ENCODE measurements around the gene MSX2. TPM values are rescaled to one million over a fixed set of nuclear protein-coding genes. Genes with fewer than 3 reads are reported as not detected.
A peak's percentile ranks its signal among the peaks of the same experiment; 100 is the strongest.

The MSX2 gene
- total and polyA plus RNA-seq, 2 of the 8 experiments (the other 6 are each of a cell fraction or from before 2014, with no cell fraction given): 0.24 to 0.47 TPM

DNA sequence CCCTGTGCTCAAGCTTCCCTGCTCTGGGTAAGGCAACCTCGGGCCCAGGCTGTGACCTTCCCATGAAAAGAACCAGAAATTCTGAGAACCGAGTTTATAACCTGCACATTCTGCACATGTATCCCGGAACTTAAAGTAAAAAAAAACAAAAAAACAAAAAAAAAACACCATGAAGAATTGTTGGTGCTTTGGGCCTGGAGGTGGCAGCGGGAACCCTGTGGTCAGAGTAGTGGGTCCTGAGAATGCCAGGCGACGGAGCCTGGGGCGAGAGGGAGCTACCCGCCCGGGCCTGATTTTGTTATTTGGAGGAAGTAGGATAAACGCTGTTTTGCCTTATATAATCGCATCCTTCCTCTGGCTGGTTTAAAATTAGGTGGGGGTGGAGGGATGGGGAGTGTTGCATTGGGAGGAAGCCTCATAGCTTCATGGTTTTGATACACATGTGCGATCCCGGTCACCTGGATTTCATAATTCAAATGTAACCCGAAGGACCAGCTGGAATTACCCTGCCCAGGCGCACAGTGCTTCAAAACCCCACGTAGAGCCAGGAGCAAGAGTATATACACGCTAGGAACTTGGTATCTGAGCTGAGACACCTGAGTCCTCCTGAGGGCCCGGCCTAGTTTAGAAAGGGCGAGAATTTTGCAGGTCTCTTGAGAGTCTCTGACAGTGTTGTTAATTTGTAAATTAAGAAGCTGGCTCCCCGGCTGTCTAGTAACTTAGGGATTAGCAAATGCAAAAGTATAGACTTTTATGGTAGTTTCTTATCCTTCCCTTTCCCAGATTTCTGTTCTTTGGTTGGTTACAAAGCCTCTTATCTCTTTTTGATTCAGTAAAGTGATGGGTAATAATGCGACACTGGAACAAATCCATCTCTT lies 2.8 kb downstream of the MSX2 start:
- POLR2A ChIA-PET (ENCODE audit: partially characterized antibody): no interaction called here

More for the DNA sequence above, 2.8 kb downstream of the MSX2 start:
- Histone ChIP-seq H3K79me2 (ENCODE audit: control insufficient read depth in 1 of 2, insufficient read depth in 2 of 2, low read length in 2 of 2) (no peaks in the 10 kb centered on the region), H2AFZ (ENCODE audit: low read length) (no peak overlapping the region), H3K18ac (ENCODE audit: extremely low read depth, low read length) (no peak overlapping the region), H3K27ac (ENCODE audit: low read depth, low read length) (no peak overlapping the region), H3K23ac (ENCODE audit: insufficient read length) (no peak overlapping the region), H3K4ac (replicated peaks; ENCODE audit: insufficient read length, low read depth, low read length) (no peak overlapping the region), H4K20me1 (replicated peaks in 1 of 2; ENCODE audit: control insufficient read depth in 1 of 2, insufficient read depth in 2 of 2, low read length in 2 of 2) (peaks cover 22 to 28% of the 10 kb centered on the region in 2 experiments), H2AK5ac (ENCODE audit: low read depth, low read length) (no peak overlapping the region), H4K5ac (ENCODE audit: insufficient read length, low read depth, low read length) (no peak overlapping the region), H2BK12ac (ENCODE audit: low read depth, low read length) (no peak overlapping the region), H2BK20ac (ENCODE audit: low read length) (no peak overlapping the region), H3K27me3 (replicated peaks in 1 of 4; ENCODE audit: control insufficient read depth in 3 of 4, extremely low read depth in 1 of 4, insufficient read depth in 3 of 4, low read length in 3 of 4) (peaks cover 83 to 98% (median 93%) of the 10 kb centered on the region in 4 experiments), H3K4me3 (ENCODE audit: extremely low read depth in 1 of 4, insufficient read depth in 2 of 4, low read depth in 3 of 4, low read length in 4 of 4) (no peak overlapping the region; a peak in 1 of 8 replicates), H3K9me3 (ENCODE audit: insufficient read depth in 2 of 2, low read depth in 1 of 2, low read length in 1 of 2) (no peaks in the 10 kb centered on the region), H3K9ac (replicated peaks in 1 of 4; ENCODE audit: extremely low read depth in 1 of 4, low read depth in 3 of 4, low read length in 3 of 4) (no peak overlapping the region), H2BK15ac (ENCODE audit: low read length) (no peak overlapping the region), H3K56ac (replicated peaks; ENCODE audit: insufficient read length, low read depth, low read length) (no peak overlapping the region), H4K91ac (replicated peaks; ENCODE audit: insufficient read length, low read length) (no peak overlapping the region), H3K79me1 (ENCODE audit: low read depth, low read length) (no peaks in the 10 kb centered on the region), H2BK5ac (ENCODE audit: low read depth, low read length) (no peak overlapping the region), H4K8ac (ENCODE audit: extremely low read depth, insufficient read depth, low read length) (no peak overlapping the region), H3K4me2 (ENCODE audit: insufficient read depth in 1 of 2, low read depth in 2 of 2, low read length in 2 of 2) (peak overlapping the region in 1 of 2 experiments; percentile 28; a peak in 2 of 4 replicates), H3K14ac (ENCODE audit: insufficient read length) (no peak overlapping the region), H3K4me1 (replicated peaks in 1 of 4; ENCODE audit: control insufficient read depth in 3 of 4, insufficient read depth in 4 of 4, low read length in 3 of 4) (peaks cover 6 to 30% (median 15%) of the 10 kb centered on the region in 4 experiments; a peak in 5 of 7 replicates), H3K36me3 (ENCODE audit: control insufficient read depth in 2 of 4, insufficient read depth in 4 of 4, low read length in 3 of 4) (peaks cover 0 to 4% (median 0%) of the 10 kb centered on the region in 4 experiments; a peak in 1 of 8 replicates), H2BK120ac (replicated peaks; ENCODE audit: low read depth, low read length) (no peak overlapping the region), H3K23me2 (ENCODE audit: low read depth, low read length) (peaks cover 12% of the 10 kb centered on the region; the same call in 1 of the 2 replicates)
- 9% methylated on average over 21 of the region's 21 CpGs; no CpG with 5 or more reads in 1 of the 2 experiments for WGBS, 2 experiments (ENCODE audit: extremely low coverage in 1 of 2, insufficient coverage in 1 of 2, insufficient read length in 1 of 2, insufficient replicate concordance in 2 of 2, low coverage in 1 of 2, low lambda C conversion rate in 2 of 2, missing lambda C conversion rate in 1 of 2)
- TF ChIP-seq EZH2 (IDR thresholded peaks at IDR 0.05; ENCODE audit: low read depth, low read length, severe bottlenecking) (peak; percentile 77), EGR1 (IDR thresholded peaks at IDR 0.05; ENCODE audit: borderline replicate concordance, low read depth, low read length) (no peak), RNF2 (IDR thresholded peaks at IDR 0.05; ENCODE audit: borderline replicate concordance, low read depth, low read length, missing control alignments, poor library complexity, severe bottlenecking) (peak; percentile 90), SUZ12 (IDR thresholded peaks at IDR 0.05; ENCODE audit: low read length) (peak; percentile 83)
- CTCF ChIA-PET (ENCODE audit: partially characterized antibody): interaction anchor here (0.7 to 3.9 kb wide), 7 partner anchors 9 to 307 kb away, joined by 3 to 21 read pairs (median 4); no protein-coding TSS in a partner anchor
- FAIRE-seq (no peak), DNase-seq (ENCODE audit: low read depth in 1 of 2, low spot score in 2 of 2) (no peak)
